ENCODE measurements around the gene AGMO. TPM values are rescaled to one million over a fixed set of nuclear protein-coding genes. Genes with fewer than 3 reads are reported as not detected.

AGMO gene
- total RNA-seq, 1 donor from 2014 or later, result not detected

- no peaks in the 10 kb centered on the region for H3K27me3 Mint-ChIP-seq
- no peaks in the 10 kb centered on the region for H3K36me3 Mint-ChIP-seq (ENCODE audit: low read depth)
- no peaks in the 10 kb centered on the region for H3K4me1 Mint-ChIP-seq
- intact Hi-C loops (cut with micrococcal nuclease), result no loop called here
- H3K27ac Mint-ChIP-seq, result no peak overlapping the region
- peaks cover 4% of the 10 kb centered on the region for H3K9me3 Mint-ChIP-seq
- no peak for DNase-seq
- no peak overlapping the region for H3K4me3 Mint-ChIP-seq
Measured at GRCh38 chr7:15446280-15446679, 115.5 kb downstream of the AGMO start.

- Mint-ChIP-seq H3K27me3 (no peaks in the 10 kb centered on the region), H3K9me3 (peaks cover 4% of the 10 kb centered on the region), H3K36me3 (ENCODE audit: low read depth) (no peaks in the 10 kb centered on the region), H3K4me3 (no peak overlapping the region), H3K27ac (no peak overlapping the region), H3K4me1 (no peaks in the 10 kb centered on the region)
- no peak for DNase-seq
- intact Hi-C loops (cut with micrococcal nuclease), result no loop called here
Measured at GRCh38 chr7:15441915-15442314, 119.9 kb downstream of the AGMO start.

- Mint-ChIP-seq H3K36me3 (ENCODE audit: low read depth) (no peaks in the 10 kb centered on the region), H3K4me3 (no peak overlapping the region), H3K9me3 (peaks cover 4% of the 10 kb centered on the region), H3K27me3 (no peaks in the 10 kb centered on the region), H3K27ac (no peak overlapping the region), H3K4me1 (no peaks in the 10 kb centered on the region)
- intact Hi-C loops (cut with micrococcal nuclease), result no loop called here
- DNase-seq, result no peak
Measured at GRCh38 chr7:15440482-15440881, 121.3 kb downstream of the AGMO start.

- H3K27me3 Mint-ChIP-seq, result no peaks in the 10 kb centered on the region
- no peaks in the 10 kb centered on the region for H3K4me1 Mint-ChIP-seq
- intact Hi-C loops (cut with micrococcal nuclease), result no loop called here
- H3K9me3 Mint-ChIP-seq, result peaks cover 4% of the 10 kb centered on the region
- DNase-seq, result no peak
- H3K27ac Mint-ChIP-seq, result no peak overlapping the region
- no peak overlapping the region for H3K4me3 Mint-ChIP-seq
- no peaks in the 10 kb centered on the region for H3K36me3 Mint-ChIP-seq (ENCODE audit: low read depth)
Measured at GRCh38 chr7:15439853-15440252, 122.0 kb downstream of the AGMO start.

GRCh38 chr7:15433151-15433550 lies 128.7 kb downstream of the AGMO start:
- no peaks in the 10 kb centered on the region for H3K9me3 Mint-ChIP-seq
- DNase-seq, result no peak
- no peaks in the 10 kb centered on the region for H3K4me1 Mint-ChIP-seq
- no peak overlapping the region for H3K27ac Mint-ChIP-seq
- no peak overlapping the region for H3K4me3 Mint-ChIP-seq
- intact Hi-C loops (cut with micrococcal nuclease), result no loop called here
- no peaks in the 10 kb centered on the region for H3K27me3 Mint-ChIP-seq
- no peaks in the 10 kb centered on the region for H3K36me3 Mint-ChIP-seq (ENCODE audit: low read depth)

GRCh38 chr7:15430911-15431310 lies 130.9 kb downstream of the AGMO start:
- Mint-ChIP-seq H3K36me3 (ENCODE audit: low read depth) (no peaks in the 10 kb centered on the region), H3K9me3 (no peaks in the 10 kb centered on the region), H3K27ac (no peak overlapping the region), H3K4me1 (no peaks in the 10 kb centered on the region), H3K27me3 (no peaks in the 10 kb centered on the region), H3K4me3 (no peak overlapping the region)
- DNase-seq, result no peak
- intact Hi-C loops (cut with micrococcal nuclease), result no loop called here

GRCh38 chr7:15430191-15430590 lies 131.6 kb downstream of the AGMO start:
- intact Hi-C loops (cut with micrococcal nuclease), result no loop called here
- Mint-ChIP-seq H3K4me1 (no peaks in the 10 kb centered on the region), H3K4me3 (no peak overlapping the region), H3K27ac (no peak overlapping the region), H3K36me3 (ENCODE audit: low read depth) (no peaks in the 10 kb centered on the region), H3K9me3 (no peaks in the 10 kb centered on the region), H3K27me3 (no peaks in the 10 kb centered on the region)
- no peak for DNase-seq

- Mint-ChIP-seq H3K4me1 (no peaks in the 10 kb centered on the region), H3K27me3 (no peaks in the 10 kb centered on the region), H3K9me3 (peaks cover 16% of the 10 kb centered on the region), H3K36me3 (ENCODE audit: low read depth) (no peaks in the 10 kb centered on the region), H3K27ac (no peak overlapping the region), H3K4me3 (no peak overlapping the region)
- intact Hi-C loops (cut with micrococcal nuclease), result no loop called here
- DNase-seq, result no peak
Measured at GRCh38 chr7:15424468-15424867, 137.3 kb downstream of the AGMO start.

- Mint-ChIP-seq H3K27ac (no peak overlapping the region), H3K4me1 (no peaks in the 10 kb centered on the region), H3K4me3 (no peak overlapping the region), H3K9me3 (peaks cover 16% of the 10 kb centered on the region), H3K36me3 (ENCODE audit: low read depth) (no peaks in the 10 kb centered on the region), H3K27me3 (no peaks in the 10 kb centered on the region)
- no peak for DNase-seq
- intact Hi-C loops (cut with micrococcal nuclease), result no loop called here
Measured at GRCh38 chr7:15419596-15419995, 142.2 kb downstream of the AGMO start.

GRCh38 chr7:15418264-15418663 lies 143.6 kb downstream of the AGMO start:
- intact Hi-C loops (cut with micrococcal nuclease), result no loop called here
- Mint-ChIP-seq H3K9me3 (peaks cover 19% of the 10 kb centered on the region), H3K4me3 (no peak overlapping the region), H3K27me3 (no peaks in the 10 kb centered on the region), H3K36me3 (ENCODE audit: low read depth) (no peaks in the 10 kb centered on the region), H3K4me1 (no peaks in the 10 kb centered on the region), H3K27ac (no peak overlapping the region)
- DNase-seq, result no peak

- peaks cover 17% of the 10 kb centered on the region for H3K9me3 Mint-ChIP-seq
- no peak for DNase-seq
- no peaks in the 10 kb centered on the region for H3K27me3 Mint-ChIP-seq
- H3K27ac Mint-ChIP-seq, result no peak overlapping the region
- H3K4me3 Mint-ChIP-seq, result no peak overlapping the region
- H3K36me3 Mint-ChIP-seq (ENCODE audit: low read depth), result no peaks in the 10 kb centered on the region
- intact Hi-C loops (cut with micrococcal nuclease), result no loop called here
- H3K4me1 Mint-ChIP-seq, result no peaks in the 10 kb centered on the region
Measured at GRCh38 chr7:15417341-15417988, 144.3 kb downstream of the AGMO start.

GRCh38 chr7:15411019-15411418 lies 150.8 kb downstream of the AGMO start:
- H3K4me1 Mint-ChIP-seq, result no peaks in the 10 kb centered on the region
- H3K27ac Mint-ChIP-seq, result no peak overlapping the region
- H3K4me3 Mint-ChIP-seq, result no peak overlapping the region
- DNase-seq, result no peak
- peaks cover 3% of the 10 kb centered on the region for H3K9me3 Mint-ChIP-seq
- intact Hi-C loops (cut with micrococcal nuclease), result no loop called here
- H3K27me3 Mint-ChIP-seq, result no peaks in the 10 kb centered on the region
- H3K36me3 Mint-ChIP-seq (ENCODE audit: low read depth), result no peaks in the 10 kb centered on the region

GRCh38 chr7:15407910-15408309 lies 153.9 kb downstream of the AGMO start:
- intact Hi-C loops (cut with micrococcal nuclease), result no loop called here
- Mint-ChIP-seq H3K36me3 (ENCODE audit: low read depth) (no peaks in the 10 kb centered on the region), H3K9me3 (no peaks in the 10 kb centered on the region)

GRCh38 chr7:15403751-15404150 lies 158.1 kb downstream of the AGMO start:
- intact Hi-C loops (cut with micrococcal nuclease), result no loop called here
- H3K4me3 Mint-ChIP-seq, result no peak overlapping the region
- H3K4me1 Mint-ChIP-seq, result no peaks in the 10 kb centered on the region
- DNase-seq, result no peak
- H3K36me3 Mint-ChIP-seq (ENCODE audit: low read depth), result no peaks in the 10 kb centered on the region
- H3K27me3 Mint-ChIP-seq, result no peaks in the 10 kb centered on the region
- no peak overlapping the region for H3K27ac Mint-ChIP-seq
- H3K9me3 Mint-ChIP-seq, result no peaks in the 10 kb centered on the region

More at GRCh38 chr7:15407910-15408309, 153.9 kb downstream of the AGMO start:
- Mint-ChIP-seq H3K4me1 (no peaks in the 10 kb centered on the region), H3K27me3 (no peaks in the 10 kb centered on the region), H3K27ac (no peak overlapping the region), H3K4me3 (no peak overlapping the region)
- DNase-seq, result no peak

- Mint-ChIP-seq H3K9me3 (no peaks in the 10 kb centered on the region), H3K27me3 (no peaks in the 10 kb centered on the region), H3K4me3 (no peak overlapping the region), H3K27ac (no peak overlapping the region), H3K4me1 (no peaks in the 10 kb centered on the region), H3K36me3 (ENCODE audit: low read depth) (no peaks in the 10 kb centered on the region)
- intact Hi-C loops (cut with micrococcal nuclease), result no loop called here
- DNase-seq, result no peak
Measured at GRCh38 chr7:15403315-15403714, 158.5 kb downstream of the AGMO start.
